ENCODE results near the gene UGT2A3. TPM values are rescaled to one million over a fixed set of nuclear protein-coding genes. Genes with fewer than 3 reads are reported as not detected.

Gene UGT2A3
- total and polyA plus RNA-seq, 2 of the 4 experiments (the other 2 are of a cell fraction): not detected

DNA sequence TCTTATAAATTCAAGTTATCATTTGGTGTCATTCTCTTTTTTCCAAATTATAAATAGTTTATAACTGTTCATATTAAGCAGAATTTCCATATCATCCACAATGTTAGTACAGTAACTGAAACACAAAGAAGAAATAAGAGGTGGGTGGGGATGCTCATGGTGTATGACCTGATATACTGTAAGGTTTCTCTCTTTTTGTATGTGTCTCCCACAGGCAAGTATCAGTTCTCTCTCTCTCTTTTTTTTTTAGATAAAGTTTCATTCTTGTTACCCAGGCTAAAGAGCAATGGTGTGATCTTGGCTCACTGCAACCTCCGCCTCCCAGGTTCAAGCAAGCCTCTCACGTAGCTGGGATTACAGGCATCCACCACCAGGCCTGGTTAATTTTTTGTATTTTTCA, 43.7 kb upstream of the UGT2A3 start:
- dilution Hi-C loops (cut with HindIII; ENCODE audit: low sequenced_read_pairs, unreplicated experiment) (no loop called here), in situ Hi-C loops (cut with MboI; ENCODE audit: low sequenced_read_pairs) (no loop called here), intact Hi-C loops (cut with micrococcal nuclease) (no loop called here)
- H3K9me1 ChIP-seq (ENCODE audit: insufficient read depth, low read length): no peaks in the 10 kb centered on the region
- no peak overlapping the region for H3K27ac ChIP-seq (ENCODE audit: insufficient read depth, low read length)
- H2AK5ac ChIP-seq (ENCODE audit: low read depth, low read length): no peak overlapping the region
- H2BK15ac ChIP-seq (ENCODE audit: low read depth, low read length): no peak overlapping the region
- H3K14ac ChIP-seq (replicated peaks; ENCODE audit: low read depth, low read length): no peak overlapping the region
- H2AFZ ChIP-seq (replicated peaks; ENCODE audit: low read length, poor library complexity): no peak overlapping the region
- POLR2A ChIA-PET (ENCODE audit: unreplicated experiment): no interaction called here
- H2BK120ac ChIP-seq (ENCODE audit: low read depth, low read length): no peak overlapping the region
- DNase-seq (no peak), ATAC-seq (ENCODE audit: low read depth) (no peak)
- no peak overlapping the region for H3K4me3 ChIP-seq (ENCODE audit: insufficient read depth, low read depth, low read length)
- no peak overlapping the region for H2AK9ac ChIP-seq (replicated peaks; ENCODE audit: low read depth, low read length, poor library complexity)
- no peaks in the 10 kb centered on the region for H3K79me1 ChIP-seq (ENCODE audit: low read depth in 1 of 2, low read length in 2 of 2)
- no peak overlapping the region for H3K18ac ChIP-seq (ENCODE audit: low read depth, low read length)
- CTCF ChIA-PET: no interaction called here
- H3K9ac ChIP-seq (ENCODE audit: low read depth, low read length): no peak overlapping the region
- BruUV-seq (replicated peaks): no TSS peak
- H4K8ac ChIP-seq (ENCODE audit: low read depth in 2 of 2, low read length in 2 of 2): no peak overlapping the region
- H2BK5ac ChIP-seq (ENCODE audit: low read depth, low read length, poor library complexity, severe bottlenecking): no peak overlapping the region
- H3K56ac ChIP-seq (ENCODE audit: extremely low read depth, insufficient read depth, low read length): no peak overlapping the region
- H3K9me3 ChIP-seq (ENCODE audit: control insufficient read depth, insufficient read depth, low read length): no peaks in the 10 kb centered on the region
- TF ChIP-seq MAFK (IDR thresholded peaks at IDR 0.05; ENCODE audit: low read depth, low read length): no peak
- TF ChIP-seq, protein P1, sequence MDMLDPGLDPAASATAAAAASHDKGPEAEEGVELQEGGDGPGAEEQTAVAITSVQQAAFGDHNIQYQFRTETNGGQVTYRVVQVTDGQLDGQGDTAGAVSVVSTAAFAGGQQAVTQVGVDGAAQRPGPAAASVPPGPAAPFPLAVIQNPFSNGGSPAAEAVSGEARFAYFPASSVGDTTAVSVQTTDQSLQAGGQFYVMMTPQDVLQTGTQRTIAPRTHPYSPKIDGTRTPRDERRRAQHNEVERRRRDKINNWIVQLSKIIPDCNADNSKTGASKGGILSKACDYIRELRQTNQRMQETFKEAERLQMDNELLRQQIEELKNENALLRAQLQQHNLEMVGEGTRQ (IDR thresholded peaks at IDR 0.05; ENCODE audit: low read depth, low read length): no peak
- no peak for TF ChIP-seq RFX5 (IDR thresholded peaks at IDR 0.05; ENCODE audit: low read depth, low read length)
- no peak for TF ChIP-seq RAD21 (IDR thresholded peaks at IDR 0.05; ENCODE audit: low read length)
- no peak for TF ChIP-seq NFE2L2 (IDR thresholded peaks at IDR 0.05; ENCODE audit: low read depth, low read length)
- no peak for TF ChIP-seq BHLHE40 (IDR thresholded peaks at IDR 0.05; ENCODE audit: low read depth, low read length)
- no peak for TF ChIP-seq MAZ (IDR thresholded peaks at IDR 0.05; ENCODE audit: borderline replicate concordance, low read depth, low read length)
- TF ChIP-seq MXI1 (IDR thresholded peaks at IDR 0.05; ENCODE audit: borderline replicate concordance, low read depth, low read length): no peak
- no peak for TF ChIP-seq POLR2A (IDR thresholded peaks at IDR 0.05; ENCODE audit: low read depth, low read length)
- no peak for TF ChIP-seq FOS (IDR thresholded peaks at IDR 0.05; ENCODE audit: low read depth, low read length)
- no peak for TF ChIP-seq SMC3 (IDR thresholded peaks at IDR 0.05; ENCODE audit: low read depth, low read length)
- TF ChIP-seq, protein P2, sequence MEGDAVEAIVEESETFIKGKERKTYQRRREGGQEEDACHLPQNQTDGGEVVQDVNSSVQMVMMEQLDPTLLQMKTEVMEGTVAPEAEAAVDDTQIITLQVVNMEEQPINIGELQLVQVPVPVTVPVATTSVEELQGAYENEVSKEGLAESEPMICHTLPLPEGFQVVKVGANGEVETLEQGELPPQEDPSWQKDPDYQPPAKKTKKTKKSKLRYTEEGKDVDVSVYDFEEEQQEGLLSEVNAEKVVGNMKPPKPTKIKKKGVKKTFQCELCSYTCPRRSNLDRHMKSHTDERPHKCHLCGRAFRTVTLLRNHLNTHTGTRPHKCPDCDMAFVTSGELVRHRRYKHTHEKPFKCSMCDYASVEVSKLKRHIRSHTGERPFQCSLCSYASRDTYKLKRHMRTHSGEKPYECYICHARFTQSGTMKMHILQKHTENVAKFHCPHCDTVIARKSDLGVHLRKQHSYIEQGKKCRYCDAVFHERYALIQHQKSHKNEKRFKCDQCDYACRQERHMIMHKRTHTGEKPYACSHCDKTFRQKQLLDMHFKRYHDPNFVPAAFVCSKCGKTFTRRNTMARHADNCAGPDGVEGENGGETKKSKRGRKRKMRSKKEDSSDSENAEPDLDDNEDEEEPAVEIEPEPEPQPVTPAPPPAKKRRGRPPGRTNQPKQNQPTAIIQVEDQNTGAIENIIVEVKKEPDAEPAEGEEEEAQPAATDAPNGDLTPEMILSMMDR (conservative IDR thresholded peaks at IDR 0.05; ENCODE audit: low read depth, low read length): no peak
- no peak for TF ChIP-seq CHD1 (IDR thresholded peaks at IDR 0.05; ENCODE audit: low read depth, low read length)
- no peak for TF ChIP-seq RCOR1 (IDR thresholded peaks at IDR 0.05; ENCODE audit: insufficient replicate concordance, low read length)
- TF ChIP-seq CEBPB (IDR thresholded peaks at IDR 0.05; ENCODE audit: low read depth, low read length): no peak
- TF ChIP-seq, protein P3, sequence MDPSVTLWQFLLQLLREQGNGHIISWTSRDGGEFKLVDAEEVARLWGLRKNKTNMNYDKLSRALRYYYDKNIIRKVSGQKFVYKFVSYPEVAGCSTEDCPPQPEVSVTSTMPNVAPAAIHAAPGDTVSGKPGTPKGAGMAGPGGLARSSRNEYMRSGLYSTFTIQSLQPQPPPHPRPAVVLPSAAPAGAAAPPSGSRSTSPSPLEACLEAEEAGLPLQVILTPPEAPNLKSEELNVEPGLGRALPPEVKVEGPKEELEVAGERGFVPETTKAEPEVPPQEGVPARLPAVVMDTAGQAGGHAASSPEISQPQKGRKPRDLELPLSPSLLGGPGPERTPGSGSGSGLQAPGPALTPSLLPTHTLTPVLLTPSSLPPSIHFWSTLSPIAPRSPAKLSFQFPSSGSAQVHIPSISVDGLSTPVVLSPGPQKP (IDR thresholded peaks at IDR 0.05; ENCODE audit: borderline replicate concordance, low read depth, low read length): no peak
- H3K4me1 ChIP-seq (ENCODE audit: control insufficient read depth, insufficient read depth, low read length): no peaks in the 10 kb centered on the region
- no peak overlapping the region for H3K23ac ChIP-seq (ENCODE audit: low read depth, low read length)
- no peaks in the 10 kb centered on the region for H3K36me3 ChIP-seq (ENCODE audit: control insufficient read depth, insufficient read depth, low read length)
- H4K5ac ChIP-seq (ENCODE audit: low read depth, low read length): no peak overlapping the region
- H3K27me3 ChIP-seq (ENCODE audit: control insufficient read depth, insufficient read depth, low read length): no peaks in the 10 kb centered on the region
- no peak overlapping the region for H4K91ac ChIP-seq (ENCODE audit: insufficient read depth, low read depth, low read length)
- H3K4ac ChIP-seq (ENCODE audit: low read depth, low read length): no peak overlapping the region
- H3K4me2 ChIP-seq (ENCODE audit: low read depth, low read length): no peak overlapping the region
- H4K20me1 ChIP-seq (ENCODE audit: insufficient read depth, low read length): no peaks in the 10 kb centered on the region
- no peak overlapping the region for H2BK20ac ChIP-seq (ENCODE audit: low read depth, low read length)
- no CpG with 5 or more reads among the region's 2 CpGs for WGBS, 2 experiments (ENCODE audit: extremely low coverage in 2 of 2, insufficient read length in 1 of 2)
